ENCODE results near the gene ESRP2. TPM values are rescaled to one million over a fixed set of nuclear protein-coding genes. Genes with fewer than 3 reads are reported as not detected.

The ESRP2 gene
- total RNA-seq, 1 experiment from 2014 or later = not detected

GRCh38 chr16:68216240-68216639 is 19.7 kb downstream of the ESRP2 start:
- H2AFZ ChIP-seq (ENCODE audit: low read length) = no peak overlapping the region
- no peak overlapping the region for H3K4me3 ChIP-seq (ENCODE audit: low read length)
- no peaks in the 10 kb centered on the region for H3K9me3 ChIP-seq (ENCODE audit: low read length)
- no peaks in the 10 kb centered on the region for H4K20me1 ChIP-seq (ENCODE audit: insufficient read depth, low read depth, low read length)
- peaks cover 62% of the 10 kb centered on the region for H3K79me2 ChIP-seq (ENCODE audit: low read length)
- H3K4me1 ChIP-seq (ENCODE audit: low read length) = peaks cover 45% of the 10 kb centered on the region
- no peak overlapping the region for H3K4me2 ChIP-seq (ENCODE audit: low read depth, low read length, poor library complexity, severe bottlenecking)
- H3K9ac ChIP-seq (ENCODE audit: low read length) = no peak overlapping the region
- no peak for DNase-seq
- no peaks in the 10 kb centered on the region for H3K27me3 ChIP-seq (ENCODE audit: low read length)
- no peaks in the 10 kb centered on the region for H3K9me2 ChIP-seq (replicated peaks; ENCODE audit: insufficient read depth, low read length)
- no peak overlapping the region; the same call in 1 of the 2 replicates for H3K27ac ChIP-seq (ENCODE audit: low read length)
- H3K36me3 ChIP-seq (ENCODE audit: insufficient read depth, low read length) = no peaks in the 10 kb centered on the region

DNA sequence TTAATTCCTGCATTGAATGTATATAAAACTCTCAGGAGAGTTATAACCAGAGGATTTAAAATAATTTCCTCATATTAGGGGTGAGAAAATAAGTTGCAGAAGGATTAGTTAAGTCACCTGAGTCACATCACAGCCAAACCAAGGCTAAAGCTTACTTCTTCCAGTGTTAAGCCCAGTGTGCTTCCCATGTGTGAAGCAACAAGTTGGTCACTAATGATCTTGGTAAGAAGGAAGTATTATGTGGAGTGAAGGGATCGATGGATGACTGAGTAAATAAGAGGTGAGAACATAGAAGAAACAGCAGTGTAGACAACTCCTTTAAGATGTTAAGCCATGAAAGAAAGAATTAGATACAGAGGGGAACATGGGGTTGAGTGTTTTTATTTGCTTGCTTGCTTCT is 20.6 kb downstream of the ESRP2 start:
- Histone ChIP-seq H3K36me3 (ENCODE audit: insufficient read depth, low read length) (no peaks in the 10 kb centered on the region), H3K4me3 (ENCODE audit: low read length) (no peak overlapping the region), H3K27ac (ENCODE audit: low read length) (peak overlapping the region; percentile 66), H2AFZ (ENCODE audit: low read length) (no peak overlapping the region), H3K9me2 (replicated peaks; ENCODE audit: insufficient read depth, low read length) (no peaks in the 10 kb centered on the region), H3K79me2 (ENCODE audit: low read length) (peaks cover 62% of the 10 kb centered on the region), H3K4me1 (ENCODE audit: low read length) (peaks cover 40% of the 10 kb centered on the region), H3K4me2 (ENCODE audit: low read depth, low read length, poor library complexity, severe bottlenecking) (no peak overlapping the region), H3K27me3 (ENCODE audit: low read length) (no peaks in the 10 kb centered on the region), H4K20me1 (ENCODE audit: insufficient read depth, low read depth, low read length) (no peaks in the 10 kb centered on the region), H3K9ac (ENCODE audit: low read length) (no peak overlapping the region), H3K9me3 (ENCODE audit: low read length) (no peaks in the 10 kb centered on the region)
- no peak for DNase-seq

GRCh38 chr16:68214726-68215125 is 21.2 kb downstream of the ESRP2 start:
- no peaks in the 10 kb centered on the region for H3K36me3 ChIP-seq (ENCODE audit: insufficient read depth, low read length)
- peaks cover 34% of the 10 kb centered on the region for H3K4me1 ChIP-seq (ENCODE audit: low read length)
- H3K9ac ChIP-seq (ENCODE audit: low read length) = 0 out of 2 replicates have a peak overlapping the region, but pooled peaks have one; percentile 21
- H3K79me2 ChIP-seq (ENCODE audit: low read length) = peaks cover 58% of the 10 kb centered on the region
- H3K9me3 ChIP-seq (ENCODE audit: low read length) = no peaks in the 10 kb centered on the region
- H2AFZ ChIP-seq (ENCODE audit: low read length) = no peak overlapping the region
- no peak overlapping the region for H3K4me3 ChIP-seq (ENCODE audit: low read length)
- no peaks in the 10 kb centered on the region for H3K9me2 ChIP-seq (replicated peaks; ENCODE audit: insufficient read depth, low read length)
- H3K4me2 ChIP-seq (ENCODE audit: low read depth, low read length, poor library complexity, severe bottlenecking) = peak overlapping the region; percentile 33
- no peaks in the 10 kb centered on the region for H3K27me3 ChIP-seq (ENCODE audit: low read length)
- no peak for DNase-seq
- no peaks in the 10 kb centered on the region for H4K20me1 ChIP-seq (ENCODE audit: insufficient read depth, low read depth, low read length)
- peak overlapping the region; percentile 66 for H3K27ac ChIP-seq (ENCODE audit: low read length)

DNA sequence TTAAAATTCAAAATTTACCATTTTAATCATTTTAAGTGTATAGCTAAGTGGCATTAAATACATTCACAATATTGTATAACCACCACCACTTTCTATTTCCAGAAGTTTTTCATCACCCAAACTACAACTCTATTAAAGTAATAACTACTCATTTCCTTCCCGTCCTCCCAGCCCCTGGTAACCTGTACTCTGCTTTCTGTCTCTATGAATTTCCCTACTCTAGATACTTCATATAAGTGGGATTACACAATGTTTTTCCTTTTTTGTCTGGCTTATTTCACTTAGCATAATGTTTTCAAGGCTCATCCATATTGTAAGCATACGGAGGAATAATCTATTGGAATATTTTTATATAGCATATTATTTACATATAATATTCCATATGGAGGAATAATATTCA is 29.7 kb downstream of the ESRP2 start:
- no peak for DNase-seq
- no peaks in the 10 kb centered on the region for H3K9me2 ChIP-seq (replicated peaks; ENCODE audit: insufficient read depth, low read length)
- H3K9ac ChIP-seq (ENCODE audit: low read length) = no peak overlapping the region
- peaks cover 20% of the 10 kb centered on the region for H3K4me1 ChIP-seq (ENCODE audit: low read length)
- H3K9me3 ChIP-seq (ENCODE audit: low read length) = no peaks in the 10 kb centered on the region
- H3K4me2 ChIP-seq (ENCODE audit: low read depth, low read length, poor library complexity, severe bottlenecking) = no peak overlapping the region
- peak overlapping the region; percentile 26; the same call in 1 of the 2 replicates for H3K27ac ChIP-seq (ENCODE audit: low read length)
- H2AFZ ChIP-seq (ENCODE audit: low read length) = no peak overlapping the region
- no peaks in the 10 kb centered on the region for H3K27me3 ChIP-seq (ENCODE audit: low read length)
- H3K36me3 ChIP-seq (ENCODE audit: insufficient read depth, low read length) = peaks cover 4% of the 10 kb centered on the region; the same call in 1 of the 2 replicates
- H3K4me3 ChIP-seq (ENCODE audit: low read length) = no peak overlapping the region
- no peaks in the 10 kb centered on the region for H4K20me1 ChIP-seq (ENCODE audit: insufficient read depth, low read depth, low read length)
- H3K79me2 ChIP-seq (ENCODE audit: low read length) = peaks cover 69% of the 10 kb centered on the region

GRCh38 chr16:68202091-68202519 is 33.8 kb downstream of the ESRP2 start:
- Histone ChIP-seq H2AFZ (ENCODE audit: low read length) (no peak overlapping the region), H3K9ac (ENCODE audit: low read length) (no peak overlapping the region), H3K4me3 (ENCODE audit: low read length) (no peak overlapping the region), H3K27me3 (ENCODE audit: low read length) (no peaks in the 10 kb centered on the region), H3K36me3 (ENCODE audit: insufficient read depth, low read length) (peaks cover 4% of the 10 kb centered on the region; the same call in 1 of the 2 replicates), H3K27ac (ENCODE audit: low read length) (peak overlapping the region; percentile 78), H3K4me1 (ENCODE audit: low read length) (peaks cover 53% of the 10 kb centered on the region), H4K20me1 (ENCODE audit: insufficient read depth, low read depth, low read length) (no peaks in the 10 kb centered on the region), H3K4me2 (ENCODE audit: low read depth, low read length, poor library complexity, severe bottlenecking) (peak overlapping the region; percentile 35), H3K9me2 (replicated peaks; ENCODE audit: insufficient read depth, low read length) (no peaks in the 10 kb centered on the region), H3K79me2 (ENCODE audit: low read length) (peaks cover 74% of the 10 kb centered on the region), H3K9me3 (ENCODE audit: low read length) (no peaks in the 10 kb centered on the region)
- peak; percentile 77 for DNase-seq

DNA sequence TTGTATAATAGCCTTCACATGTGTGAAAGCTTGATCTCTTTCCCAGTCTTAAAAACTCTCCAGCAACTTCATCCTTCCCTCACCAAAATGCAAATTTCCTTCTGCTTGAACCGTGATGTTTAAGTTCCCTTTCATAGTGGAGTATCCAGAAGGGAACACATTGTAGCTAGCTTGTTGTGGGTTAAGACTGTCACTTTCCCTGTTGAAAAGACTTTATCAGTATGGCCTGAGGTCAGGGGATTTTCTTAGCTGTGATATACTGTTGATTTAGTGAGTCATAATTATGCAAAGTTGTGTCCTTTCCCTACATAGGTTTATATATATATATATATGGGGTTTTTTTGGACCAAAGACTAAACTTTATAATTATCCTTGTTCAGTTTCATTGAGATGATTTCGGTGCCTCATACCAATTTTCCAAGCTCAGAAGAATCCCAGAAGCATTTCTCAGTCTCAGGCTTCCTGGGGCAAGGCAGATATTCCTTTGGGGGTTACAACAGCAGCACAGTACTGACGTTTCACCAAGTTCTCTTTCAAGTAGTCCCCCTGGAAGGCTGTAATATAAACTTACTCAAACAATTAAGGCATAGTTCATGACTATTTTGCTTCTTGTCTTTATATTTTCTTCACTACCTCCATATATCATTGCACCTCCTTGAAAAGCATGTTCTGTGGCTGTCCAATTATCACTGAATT is 35.7 kb downstream of the ESRP2 start:
- H3K79me2 ChIP-seq (ENCODE audit: low read length) = peaks cover 72% of the 10 kb centered on the region
- H3K27ac ChIP-seq (ENCODE audit: low read length) = peak overlapping the region; percentile 78

GRCh38 chr16:68197250-68197649 is 38.7 kb downstream of the ESRP2 start:
- H3K27me3 ChIP-seq (ENCODE audit: low read length) = no peaks in the 10 kb centered on the region
- H3K9ac ChIP-seq (ENCODE audit: low read length) = no peak overlapping the region
- H2AFZ ChIP-seq (ENCODE audit: low read length) = no peak overlapping the region
- 0 out of 2 replicates have a peak, but pooled peaks cover 5% of the 10 kb centered on the region for H3K36me3 ChIP-seq (ENCODE audit: insufficient read depth, low read length)
- H3K4me1 ChIP-seq (ENCODE audit: low read length) = peaks cover 86% of the 10 kb centered on the region
- DNase-seq = no peak
- no peaks in the 10 kb centered on the region for H3K9me3 ChIP-seq (ENCODE audit: low read length)
- no peak overlapping the region for H3K4me3 ChIP-seq (ENCODE audit: low read length)
- H3K79me2 ChIP-seq (ENCODE audit: low read length) = peaks cover 74% of the 10 kb centered on the region
- no peaks in the 10 kb centered on the region for H3K9me2 ChIP-seq (replicated peaks; ENCODE audit: insufficient read depth, low read length)
- H4K20me1 ChIP-seq (ENCODE audit: insufficient read depth, low read depth, low read length) = no peaks in the 10 kb centered on the region
- peak overlapping the region; percentile 50 for H3K27ac ChIP-seq (ENCODE audit: low read length)
- H3K4me2 ChIP-seq (ENCODE audit: low read depth, low read length, poor library complexity, severe bottlenecking) = no peak overlapping the region

More for the DNA sequence above, 35.7 kb downstream of the ESRP2 start:
- Histone ChIP-seq H2AFZ (ENCODE audit: low read length) (no peak overlapping the region), H3K36me3 (ENCODE audit: insufficient read depth, low read length) (no peaks in the 10 kb centered on the region), H3K4me3 (ENCODE audit: low read length) (0 out of 2 replicates have a peak overlapping the region, but pooled peaks have one; percentile 0), H4K20me1 (ENCODE audit: insufficient read depth, low read depth, low read length) (no peaks in the 10 kb centered on the region), H3K9me3 (ENCODE audit: low read length) (no peaks in the 10 kb centered on the region), H3K9me2 (replicated peaks; ENCODE audit: insufficient read depth, low read length) (no peaks in the 10 kb centered on the region), H3K4me2 (ENCODE audit: low read depth, low read length, poor library complexity, severe bottlenecking) (peak overlapping the region; percentile 51), H3K27me3 (ENCODE audit: low read length) (no peaks in the 10 kb centered on the region), H3K4me1 (ENCODE audit: low read length) (peaks cover 62% of the 10 kb centered on the region), H3K9ac (ENCODE audit: low read length) (peak overlapping the region; percentile 26; the same call in 1 of the 2 replicates)
- DNase-seq = no peak

DNA sequence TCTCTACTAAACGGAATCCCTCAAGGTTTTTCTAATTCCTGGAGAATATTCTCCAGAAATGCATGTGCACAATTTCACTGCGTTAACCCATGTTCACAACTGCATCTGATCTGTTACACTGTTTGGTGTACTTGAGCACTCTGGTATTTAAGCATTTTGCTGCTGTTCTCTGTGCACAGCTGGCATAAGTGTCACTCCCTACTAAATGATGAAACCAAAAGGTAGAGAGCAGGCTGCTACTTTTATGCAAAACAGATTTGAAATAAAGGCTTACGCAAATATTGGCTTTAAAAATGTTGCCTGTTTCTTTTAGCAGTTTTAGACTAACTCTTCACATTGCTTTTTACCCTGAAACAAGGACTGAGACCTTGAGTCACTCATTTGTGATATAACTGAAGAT is 41.7 kb downstream of the ESRP2 start:
- peak; percentile 83 for DNase-seq
- Histone ChIP-seq H2AFZ (ENCODE audit: low read length) (no peak overlapping the region), H3K79me2 (ENCODE audit: low read length) (peaks cover 63% of the 10 kb centered on the region), H3K36me3 (ENCODE audit: insufficient read depth, low read length) (peaks cover 16% of the 10 kb centered on the region), H3K9me2 (replicated peaks; ENCODE audit: insufficient read depth, low read length) (no peaks in the 10 kb centered on the region), H3K9me3 (ENCODE audit: low read length) (no peaks in the 10 kb centered on the region), H4K20me1 (ENCODE audit: insufficient read depth, low read depth, low read length) (no peaks in the 10 kb centered on the region), H3K4me1 (ENCODE audit: low read length) (peaks cover 66% of the 10 kb centered on the region), H3K9ac (ENCODE audit: low read length) (peak overlapping the region; percentile 63), H3K4me3 (ENCODE audit: low read length) (peak overlapping the region; percentile 59), H3K4me2 (ENCODE audit: low read depth, low read length, poor library complexity, severe bottlenecking) (peak overlapping the region; percentile 91), H3K27ac (ENCODE audit: low read length) (peak overlapping the region; percentile 98), H3K27me3 (ENCODE audit: low read length) (no peaks in the 10 kb centered on the region)
